GM18499 (cell line): ENCODE measurements around the gene TRIM32.

ENCODE experiments used
- ATAC-seq: cut with Tn5 transposase; IDR thresholded peaks from one replicate; pipeline ENCODE4 v1.9.1; 2021; ENCODE audit warnings: moderate number of reproducible peaks; ENCODE audit not compliant: insufficient read depth, unreplicated experiment

TRIM32 gene

GRCh38 chr9:116749772-116750171 is 62.7 kb downstream of the TRIM32 start:
- no peak for ATAC-seq

DNA sequence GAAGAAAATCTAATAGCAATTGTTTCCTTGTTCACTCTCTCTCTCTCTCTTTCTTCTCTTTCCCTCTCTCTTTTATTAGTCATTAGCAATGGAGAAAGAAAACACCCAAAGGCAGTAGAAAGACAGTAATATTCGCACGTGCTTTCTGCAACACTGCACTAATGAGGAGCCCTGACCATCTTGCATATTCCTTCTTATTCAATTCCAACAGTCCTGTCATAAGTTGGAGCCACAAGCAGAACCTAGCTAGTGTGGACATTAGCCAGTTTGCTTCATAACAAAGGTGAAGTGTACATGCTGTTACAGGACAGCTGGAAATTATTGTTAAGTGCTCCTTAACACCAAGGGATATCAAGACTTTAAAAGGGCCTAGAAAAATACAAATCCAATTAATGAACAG is 63.4 kb downstream of the TRIM32 start:
- no peak for ATAC-seq
